Astrocyte (in vitro differentiated cells and primary cell): ENCODE measurements around the gene PRKCE. TPM values are rescaled to one million over a fixed set of nuclear protein-coding genes. Genes with fewer than 3 reads are reported as not detected.

Source experiments
- DNase-seq: peaks from one replicate; pipeline ENCODE4 v3.0.0-alpha.2; 2010; ENCODE audit warnings: low read depth
- FAIRE-seq: peaks from 2 replicates; lab custom pipeline; 2011; peaks lifted over from hg19 to GRCh38; lab: Jason Lieb, UNC
- H2AFZ ChIP-seq: 2 replicates; pipeline ENCODE4 v1.6.0; 2012; ENCODE audit warnings: low read depth, low read length, inconsistent platforms
- H3K27ac ChIP-seq: 2 replicates; pipeline ENCODE4 v1.5.1; 2011; ENCODE audit warnings: low read depth, low read length, inconsistent platforms
- H3K27me3 ChIP-seq: 2 replicates; pipeline ENCODE4 v1.6.0; 2011; ENCODE audit warnings: low read length, inconsistent platforms; ENCODE audit not compliant: insufficient read depth
- H3K36me3 ChIP-seq: 2 replicates; pipeline ENCODE4 v1.5.1; 2011; ENCODE audit warnings: low read length, inconsistent platforms; ENCODE audit not compliant: insufficient read depth
- H3K4me1 ChIP-seq: 2 replicates; pipeline ENCODE4 v1.5.1; 2011; ENCODE audit warnings: low read length, inconsistent platforms; ENCODE audit not compliant: insufficient read depth
- H3K4me2 ChIP-seq: 2 replicates; pipeline ENCODE4 v1.6.0; 2012; ENCODE audit warnings: low read length, inconsistent platforms
- H3K4me3 ChIP-seq: 2 replicates; pipeline ENCODE4 v1.5.1; 2011; ENCODE audit warnings: low read depth, mild to moderate bottlenecking, low read length, inconsistent platforms; ENCODE audit not compliant: insufficient read depth
- H3K79me2 ChIP-seq: 2 replicates; pipeline ENCODE4 v1.6.0; 2012; ENCODE audit warnings: mild to moderate bottlenecking, low read length, inconsistent platforms; ENCODE audit not compliant: insufficient read depth
- H3K9ac ChIP-seq: 2 replicates; pipeline ENCODE4 v1.6.0; 2012; ENCODE audit warnings: mild to moderate bottlenecking, low read length, inconsistent platforms
- H3K9me3 ChIP-seq: 2 replicates; pipeline ENCODE4 v1.5.1; 2012; ENCODE audit warnings: low read depth, mild to moderate bottlenecking, low read length, inconsistent platforms; ENCODE audit not compliant: insufficient read depth
- H4K20me1 ChIP-seq: 2 replicates; pipeline ENCODE4 v1.6.0; 2012; ENCODE audit warnings: low read length, inconsistent platforms; ENCODE audit not compliant: insufficient read depth
- H3K27ac Mint-ChIP-seq: one replicate; pipeline ENCODE4 v1.8.0; 2021; ENCODE audit warnings: mild to moderate bottlenecking, mixed read lengths; ENCODE audit not compliant: unreplicated experiment
- H3K27me3 Mint-ChIP-seq: one replicate; pipeline ENCODE4 v1.8.0; 2021; ENCODE audit warnings: low read depth, mixed read lengths; ENCODE audit not compliant: unreplicated experiment
- H3K36me3 Mint-ChIP-seq: one replicate; pipeline ENCODE4 v1.8.0; 2021; ENCODE audit warnings: low read depth, mixed read lengths; ENCODE audit not compliant: unreplicated experiment
- H3K4me1 Mint-ChIP-seq: one replicate; pipeline ENCODE4 v1.8.0; 2021; ENCODE audit warnings: low read depth, mixed read lengths; ENCODE audit not compliant: unreplicated experiment
- H3K4me3 Mint-ChIP-seq: one replicate; pipeline ENCODE4 v1.8.0; 2021; ENCODE audit warnings: mild to moderate bottlenecking, moderate library complexity, mixed read lengths; ENCODE audit not compliant: unreplicated experiment
- H3K9me3 Mint-ChIP-seq: one replicate; pipeline ENCODE4 v1.8.0; 2021; ENCODE audit warnings: mild to moderate bottlenecking, mixed read lengths; ENCODE audit not compliant: unreplicated experiment
- EZH2 ChIP-seq: IDR thresholded peaks from 2 replicates; pipeline ENCODE4 v1.6.1; 2012; ENCODE audit warnings: mild to moderate bottlenecking, low read length, inconsistent platforms; ENCODE audit not compliant: insufficient read depth
- total RNA-seq: library from RNA; stranded (reverse); gene quantifications from 2 replicates; pipeline ENCODE4 v1.2.1, GENCODE V29; 2021
- TF ChIP-seq, protein P1 (sequence below): IDR thresholded peaks from 2 replicates; pipeline ENCODE4 v1.5.1; 2011; ENCODE audit warnings: low read depth, mild to moderate bottlenecking, inconsistent platforms, low read length, moderate library complexity; ENCODE audit not compliant: insufficient read depth

PRKCE gene
- total RNA-seq, 1 donor from 2014 or later: 12.8 TPM

DNA sequence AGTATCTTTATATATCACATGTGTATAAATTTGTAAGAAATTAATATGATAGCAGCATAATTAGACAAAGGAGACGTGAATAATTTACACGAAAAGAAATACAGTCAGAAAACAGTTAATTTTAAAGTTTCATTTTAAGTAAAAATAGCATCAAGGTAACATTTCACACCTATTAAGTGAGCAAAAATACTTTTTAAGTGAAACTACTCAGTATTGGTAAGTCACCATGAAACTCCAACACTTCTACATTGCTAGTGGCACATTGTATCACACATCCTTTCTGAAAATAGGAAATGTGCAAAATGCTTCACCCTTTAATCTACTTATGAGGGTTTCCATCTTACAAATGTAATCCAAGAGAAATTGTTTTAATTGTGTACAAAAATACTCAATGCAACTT lies 357.8 kb downstream of the PRKCE start:
- Histone ChIP-seq H4K20me1 (no peaks in the 10 kb centered on the region), H3K27ac (no peak overlapping the region), H3K4me3 (no peak overlapping the region), H3K9ac (no peak overlapping the region), H3K4me1 (peaks cover 8% of the 10 kb centered on the region), H3K79me2 (no peaks in the 10 kb centered on the region), H3K27me3 (no peaks in the 10 kb centered on the region), H3K9me3 (no peaks in the 10 kb centered on the region), H2AFZ (no peak overlapping the region), H3K36me3 (no peaks in the 10 kb centered on the region), H3K4me2 (no peak overlapping the region)
- Mint-ChIP-seq H3K4me1 (peaks cover 13% of the 10 kb centered on the region), H3K36me3 (peaks cover 17% of the 10 kb centered on the region), H3K9me3 (no peaks in the 10 kb centered on the region), H3K4me3 (no peak overlapping the region), H3K27me3 (peaks cover 4% of the 10 kb centered on the region), H3K27ac (no peak overlapping the region)
- FAIRE-seq (no peak), DNase-seq (no peak)
- TF ChIP-seq, protein P1, sequence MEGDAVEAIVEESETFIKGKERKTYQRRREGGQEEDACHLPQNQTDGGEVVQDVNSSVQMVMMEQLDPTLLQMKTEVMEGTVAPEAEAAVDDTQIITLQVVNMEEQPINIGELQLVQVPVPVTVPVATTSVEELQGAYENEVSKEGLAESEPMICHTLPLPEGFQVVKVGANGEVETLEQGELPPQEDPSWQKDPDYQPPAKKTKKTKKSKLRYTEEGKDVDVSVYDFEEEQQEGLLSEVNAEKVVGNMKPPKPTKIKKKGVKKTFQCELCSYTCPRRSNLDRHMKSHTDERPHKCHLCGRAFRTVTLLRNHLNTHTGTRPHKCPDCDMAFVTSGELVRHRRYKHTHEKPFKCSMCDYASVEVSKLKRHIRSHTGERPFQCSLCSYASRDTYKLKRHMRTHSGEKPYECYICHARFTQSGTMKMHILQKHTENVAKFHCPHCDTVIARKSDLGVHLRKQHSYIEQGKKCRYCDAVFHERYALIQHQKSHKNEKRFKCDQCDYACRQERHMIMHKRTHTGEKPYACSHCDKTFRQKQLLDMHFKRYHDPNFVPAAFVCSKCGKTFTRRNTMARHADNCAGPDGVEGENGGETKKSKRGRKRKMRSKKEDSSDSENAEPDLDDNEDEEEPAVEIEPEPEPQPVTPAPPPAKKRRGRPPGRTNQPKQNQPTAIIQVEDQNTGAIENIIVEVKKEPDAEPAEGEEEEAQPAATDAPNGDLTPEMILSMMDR: no peak

DNA sequence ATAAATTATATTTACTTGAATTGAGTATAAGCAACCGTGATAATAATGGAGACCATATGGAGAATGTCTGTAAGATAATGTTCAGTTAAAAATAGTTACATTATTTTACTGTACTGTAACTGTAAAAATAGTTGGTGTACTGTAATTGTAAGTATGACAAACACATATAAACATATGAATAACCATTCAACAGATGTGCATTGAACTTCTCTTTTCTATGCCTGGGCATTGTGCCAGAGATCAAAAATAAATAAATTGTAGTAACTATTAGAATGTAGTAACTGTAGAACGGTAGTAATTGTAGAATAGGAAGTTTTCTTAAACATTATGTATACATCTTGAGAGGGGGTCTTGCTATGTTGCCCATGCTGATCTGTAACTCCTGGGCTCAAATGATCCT lies 358.3 kb downstream of the PRKCE start:
- TF ChIP-seq, protein P1: no peak
- TF ChIP-seq EZH2: no peak
- H3K9ac ChIP-seq: no peak overlapping the region
- H3K36me3 Mint-ChIP-seq: peaks cover 15% of the 10 kb centered on the region

DNA sequence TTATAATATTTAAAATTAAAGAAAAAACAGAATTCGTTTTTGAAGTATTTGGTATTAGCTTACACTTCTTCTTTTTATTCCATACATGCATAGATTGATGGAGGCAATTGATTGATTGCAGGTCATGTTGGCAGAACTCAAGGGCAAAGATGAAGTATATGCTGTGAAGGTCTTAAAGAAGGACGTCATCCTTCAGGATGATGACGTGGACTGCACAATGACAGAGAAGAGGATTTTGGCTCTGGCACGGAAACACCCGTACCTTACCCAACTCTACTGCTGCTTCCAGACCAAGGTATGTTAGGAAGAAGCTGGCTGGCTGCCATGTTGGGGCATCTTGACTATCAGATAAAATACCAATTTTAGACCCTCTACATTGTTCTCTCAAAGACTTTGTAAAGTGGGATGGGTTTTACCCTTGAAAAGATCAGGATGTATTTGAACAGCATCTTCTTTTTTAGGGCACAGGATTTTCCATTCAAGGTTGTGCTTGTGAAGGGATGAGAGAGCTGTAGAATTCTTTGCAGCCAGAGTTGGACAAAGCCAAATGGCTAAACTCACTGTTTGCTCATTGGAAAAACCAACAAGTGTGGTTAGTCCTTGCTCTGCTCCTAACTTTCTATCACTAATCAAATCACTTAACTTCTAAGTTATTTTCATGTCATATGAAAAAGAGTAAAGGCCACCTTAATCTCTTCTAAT lies 358.9 kb downstream of the PRKCE start:
- no peaks in the 10 kb centered on the region for H4K20me1 ChIP-seq
- H3K36me3 ChIP-seq: no peaks in the 10 kb centered on the region
- Mint-ChIP-seq H3K4me1 (peaks cover 23% of the 10 kb centered on the region), H3K9me3 (no peaks in the 10 kb centered on the region), H3K36me3 (peaks cover 11% of the 10 kb centered on the region), H3K27ac (no peak overlapping the region), H3K27me3 (peaks cover 4% of the 10 kb centered on the region), H3K4me3 (no peak overlapping the region)
- FAIRE-seq: peak; percentile 5
- H3K9ac ChIP-seq: no peak overlapping the region
- no peak overlapping the region for H3K4me2 ChIP-seq
- H3K4me3 ChIP-seq: no peak overlapping the region
- H3K27ac ChIP-seq: no peak overlapping the region
- H3K27me3 ChIP-seq: no peaks in the 10 kb centered on the region
- no peak for DNase-seq
- no peaks in the 10 kb centered on the region for H3K9me3 ChIP-seq
- peaks cover 14% of the 10 kb centered on the region for H3K4me1 ChIP-seq
- TF ChIP-seq, protein P1: no peak
- no peak for TF ChIP-seq EZH2
- no peak overlapping the region for H2AFZ ChIP-seq
- no peaks in the 10 kb centered on the region for H3K79me2 ChIP-seq

More for the DNA sequence above, 358.3 kb downstream of the PRKCE start:
- DNase-seq (no peak), FAIRE-seq (no peak)
- peaks cover 4% of the 10 kb centered on the region for H3K27me3 Mint-ChIP-seq
- Histone ChIP-seq H3K36me3 (no peaks in the 10 kb centered on the region), H3K79me2 (no peaks in the 10 kb centered on the region), H4K20me1 (no peaks in the 10 kb centered on the region), H3K9me3 (no peaks in the 10 kb centered on the region), H3K27ac (no peak overlapping the region), H2AFZ (no peak overlapping the region), H3K27me3 (no peaks in the 10 kb centered on the region), H3K4me2 (no peak overlapping the region), H3K4me3 (no peak overlapping the region), H3K4me1 (peaks cover 9% of the 10 kb centered on the region)
- no peak overlapping the region for H3K27ac Mint-ChIP-seq
- H3K4me3 Mint-ChIP-seq: no peak overlapping the region
- peaks cover 17% of the 10 kb centered on the region for H3K4me1 Mint-ChIP-seq
- H3K9me3 Mint-ChIP-seq: no peaks in the 10 kb centered on the region
